Activated T-helper 1 cell treated with Interleukin-2 at 50 U/mL for 16 hours (primary cell): Measurements from ENCODE around the gene CHPT1.

Experiments
- DNase-seq: peaks from one replicate; pipeline ENCODE4 v3.0.0-alpha.2; 2020; ENCODE audit warnings: low read depth

CHPT1 gene

DNA sequence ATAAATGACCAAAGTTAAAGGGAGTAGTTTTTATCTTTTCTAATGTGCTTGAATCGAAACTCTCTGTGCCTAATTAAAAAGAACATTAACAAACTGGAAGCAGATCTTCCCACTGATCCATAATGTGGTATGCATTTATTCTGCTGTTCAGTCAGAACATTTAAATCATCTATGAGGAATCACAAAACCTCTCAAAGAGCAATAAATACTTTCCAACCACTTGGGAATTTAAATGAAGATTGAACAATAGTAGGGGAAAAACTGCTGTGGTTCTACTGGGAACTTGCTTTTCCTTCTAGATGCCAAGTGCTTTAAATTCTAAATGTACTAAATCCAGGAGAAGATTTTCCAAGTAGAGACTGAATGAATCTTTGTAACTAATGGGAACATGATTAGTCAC is 12.3 kb upstream of the CHPT1 start:
- no peak for DNase-seq

DNA sequence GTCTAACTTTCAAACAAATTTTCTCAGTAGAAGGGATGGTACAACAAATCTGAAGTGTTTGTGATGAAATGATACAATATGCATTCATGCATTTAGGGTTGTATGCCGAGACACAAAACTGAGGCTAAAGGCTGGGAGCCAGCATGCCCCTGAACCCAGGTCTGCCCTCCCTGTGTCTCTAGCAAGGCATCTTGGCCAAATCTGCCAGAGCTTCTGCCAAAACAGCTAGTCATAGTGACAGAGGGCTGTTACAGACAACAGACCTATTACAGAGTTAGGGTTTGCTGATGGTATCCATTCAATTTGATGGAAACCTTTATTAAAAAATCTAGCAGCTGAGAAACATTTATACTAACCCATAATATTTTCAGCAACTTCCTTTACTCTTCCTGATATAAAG is 11.3 kb upstream of the CHPT1 start:
- DNase-seq: no peak

DNA sequence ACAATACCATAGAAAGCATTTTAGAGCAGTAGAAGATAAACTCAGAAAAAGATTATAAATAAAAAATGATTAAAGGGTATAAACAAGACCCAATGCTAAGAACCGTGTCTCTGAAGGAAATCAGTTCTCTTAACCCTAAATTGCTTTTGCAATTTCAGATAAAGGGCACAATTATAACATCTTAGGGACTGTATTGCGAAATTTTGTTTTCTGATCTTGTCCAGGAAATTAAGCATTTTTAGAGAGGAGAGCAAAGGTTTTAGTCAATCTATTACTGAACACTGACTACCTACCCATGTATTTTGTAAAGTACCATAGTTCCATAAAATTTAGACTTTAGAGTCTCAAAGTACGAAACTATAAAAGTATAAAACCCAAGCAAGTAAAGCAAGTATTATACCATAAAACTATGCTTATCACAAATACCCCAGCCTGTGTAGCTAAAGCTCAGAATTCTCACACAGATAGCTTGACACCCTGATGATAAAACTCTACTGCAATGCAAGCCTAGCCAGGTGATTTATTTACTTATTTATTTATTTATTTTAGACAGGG is 6.8 kb upstream of the CHPT1 start:
- DNase-seq: no peak

DNA sequence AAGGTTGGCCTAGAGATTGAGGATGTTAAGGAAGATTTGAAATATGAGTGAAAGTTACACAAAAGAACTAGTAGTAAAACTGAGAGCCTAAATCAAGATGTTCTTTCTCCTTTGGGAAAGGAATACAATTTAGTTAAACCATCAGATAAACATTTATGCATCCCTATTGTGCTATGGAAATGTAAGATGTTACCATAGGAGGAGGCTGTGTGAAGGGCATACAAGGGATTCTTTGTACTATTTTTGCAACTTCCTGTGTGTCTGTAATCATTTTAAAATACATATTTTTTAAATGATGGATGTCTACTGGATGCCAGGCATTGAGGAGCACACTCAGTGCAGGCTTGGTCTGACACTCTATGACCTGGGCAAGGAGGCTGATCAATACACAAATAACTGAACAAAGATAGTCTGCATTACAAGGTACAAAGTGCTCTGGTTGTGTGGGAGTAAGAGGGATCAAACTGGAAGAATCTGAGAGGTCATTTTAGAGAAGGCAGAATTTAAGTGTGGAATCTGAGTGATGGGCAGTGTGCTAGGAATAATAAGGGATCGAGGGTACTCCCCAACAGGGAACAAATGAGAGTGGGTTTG is 5.8 kb upstream of the CHPT1 start:
- DNase-seq: no peak

DNA sequence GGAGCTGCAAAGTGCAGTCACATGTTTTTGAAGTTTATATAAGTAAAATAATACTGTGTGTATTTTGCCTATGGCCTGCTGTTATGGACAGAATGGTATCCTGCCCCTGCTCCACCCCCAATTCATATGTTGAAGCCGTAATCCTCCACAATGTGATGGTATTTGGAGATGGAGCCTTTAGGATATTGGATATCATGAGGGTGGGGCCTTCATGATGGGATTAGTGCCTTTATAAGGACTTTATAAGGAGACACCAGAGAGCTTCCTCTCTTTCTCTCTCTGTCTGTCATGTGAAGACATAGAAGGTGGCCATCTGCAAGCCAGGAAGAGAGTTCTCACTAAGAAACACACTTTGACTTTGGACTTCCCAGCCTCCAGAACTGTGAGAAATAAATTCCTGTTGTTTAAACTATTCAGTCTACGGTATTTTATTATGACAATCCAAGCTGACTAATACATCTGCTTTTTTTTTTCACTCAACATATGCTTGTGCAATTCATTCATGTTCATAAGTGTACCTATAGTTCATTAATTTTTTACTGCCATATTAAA is 3.1 kb upstream of the CHPT1 start:
- DNase-seq: no peak

DNA sequence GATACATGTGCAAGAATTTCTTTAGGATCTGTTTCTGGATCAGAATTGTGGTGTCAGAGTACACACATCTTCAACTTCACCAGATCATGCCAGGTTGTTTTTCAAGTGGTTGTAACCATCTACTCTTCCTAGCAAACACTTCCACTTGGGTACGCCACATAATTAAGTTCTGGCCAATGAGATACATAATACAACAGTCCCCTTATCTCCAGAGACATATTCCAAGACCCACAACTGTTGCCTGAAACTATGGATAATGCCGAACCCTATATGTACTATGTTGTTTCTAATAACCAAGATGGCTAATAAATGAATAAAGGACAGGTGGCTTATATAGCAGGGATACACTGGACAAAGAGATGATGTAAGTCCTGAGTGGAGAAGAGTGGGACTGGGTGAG is 2.5 kb upstream of the CHPT1 start:
- DNase-seq: no peak

DNA sequence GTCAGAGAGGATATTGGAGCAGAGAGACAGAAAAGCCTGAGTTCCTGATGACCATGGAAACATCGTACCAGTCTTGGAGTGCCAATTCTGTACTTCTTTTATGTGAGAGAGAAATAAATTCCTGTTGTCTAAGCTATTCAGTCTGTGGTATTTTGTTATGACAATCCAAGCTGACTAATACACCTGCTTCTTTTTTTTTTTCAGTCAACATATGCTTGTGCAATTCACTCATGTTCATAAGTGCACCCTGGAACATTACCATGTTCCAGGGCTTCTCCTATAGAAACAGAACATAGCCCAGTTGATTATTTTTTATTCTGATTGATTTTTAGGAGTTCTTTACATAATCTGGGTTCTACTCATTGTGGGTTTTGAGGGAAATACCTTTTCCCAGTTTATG is 1.7 kb upstream of the CHPT1 start:
- no peak for DNase-seq

DNA sequence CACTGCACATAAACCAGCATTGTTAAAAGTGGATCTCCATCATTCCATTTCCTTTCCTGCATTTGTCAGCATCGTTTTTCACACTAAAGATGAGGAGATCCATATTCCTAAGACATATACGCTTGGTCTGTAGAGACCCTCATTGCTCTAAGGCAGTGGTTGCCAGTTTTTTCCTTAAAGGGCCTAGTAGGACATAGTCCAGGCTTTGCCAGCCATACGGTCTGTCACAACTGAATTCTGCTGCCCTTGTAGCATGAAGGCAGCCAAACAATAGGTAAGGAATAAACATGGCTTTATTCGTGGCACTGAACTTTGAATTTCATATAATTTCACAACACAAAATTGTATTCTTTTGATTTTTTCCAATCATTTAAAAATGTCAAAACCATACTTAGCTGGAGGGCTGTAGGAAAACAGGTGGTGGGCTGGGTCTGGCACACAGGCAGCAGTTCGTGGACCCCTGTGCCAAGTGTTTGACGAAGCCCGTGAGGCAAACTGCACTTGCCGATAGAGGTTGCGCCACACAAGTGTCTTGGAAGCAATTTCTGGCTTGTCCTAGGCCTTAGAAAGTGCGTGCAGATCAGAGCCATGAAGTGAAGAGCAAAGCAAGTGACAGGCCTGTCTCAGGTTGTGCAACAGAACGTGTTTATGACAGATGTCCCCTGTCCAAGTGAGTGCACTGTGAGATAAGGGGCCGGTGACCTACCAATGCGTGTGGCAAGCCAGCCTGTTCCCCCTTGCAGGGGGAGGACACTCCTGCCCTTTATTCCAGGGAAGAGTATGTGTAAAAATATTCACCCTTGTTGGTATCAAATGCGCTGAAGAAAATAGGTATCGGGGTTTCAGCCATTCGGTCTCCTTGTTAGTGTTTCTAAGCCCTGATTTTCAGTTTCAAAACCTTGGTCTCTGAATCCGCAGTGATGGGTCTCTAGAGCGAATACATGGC is 916 bp upstream of the CHPT1 start:
- DNase-seq: no peak

DNA sequence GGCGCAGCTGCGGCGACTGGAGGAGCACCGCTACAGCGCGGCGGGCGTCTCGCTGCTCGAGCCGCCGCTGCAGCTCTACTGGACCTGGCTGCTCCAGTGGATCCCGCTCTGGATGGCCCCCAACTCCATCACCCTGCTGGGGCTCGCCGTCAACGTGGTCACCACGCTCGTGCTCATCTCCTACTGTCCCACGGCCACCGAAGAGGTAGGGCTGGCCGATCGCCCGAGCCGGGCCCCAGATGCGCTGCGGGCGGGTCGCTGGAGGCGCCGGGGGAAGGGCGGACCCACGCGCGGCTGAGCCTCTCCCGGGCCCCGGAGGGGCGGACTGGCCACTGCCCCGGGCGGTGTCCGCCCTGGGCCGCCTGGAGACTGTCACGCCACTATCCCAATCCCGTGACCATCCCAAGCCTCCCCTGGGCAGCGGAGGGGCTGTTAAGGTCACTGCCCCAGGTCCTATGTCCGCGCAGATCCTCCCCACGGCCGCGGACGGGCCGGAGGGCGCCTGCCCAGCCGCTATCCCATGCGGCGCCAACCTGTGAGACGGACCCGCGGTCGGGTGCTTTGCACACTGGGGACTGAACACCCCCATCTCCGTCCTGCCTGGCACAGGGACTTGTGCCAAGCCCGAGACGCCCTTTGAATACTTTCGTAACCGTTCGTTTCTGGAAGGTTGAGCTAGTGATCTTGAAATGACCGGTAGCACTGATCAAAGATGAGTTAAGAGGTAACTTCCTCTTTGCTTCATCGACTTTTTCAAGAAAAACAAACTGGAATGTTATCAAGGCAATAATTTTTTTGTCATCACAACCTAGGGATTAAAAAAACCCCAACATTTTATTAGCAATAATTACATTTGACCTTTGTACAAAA is 725 bp downstream of the CHPT1 start:
- DNase-seq: no peak

DNA sequence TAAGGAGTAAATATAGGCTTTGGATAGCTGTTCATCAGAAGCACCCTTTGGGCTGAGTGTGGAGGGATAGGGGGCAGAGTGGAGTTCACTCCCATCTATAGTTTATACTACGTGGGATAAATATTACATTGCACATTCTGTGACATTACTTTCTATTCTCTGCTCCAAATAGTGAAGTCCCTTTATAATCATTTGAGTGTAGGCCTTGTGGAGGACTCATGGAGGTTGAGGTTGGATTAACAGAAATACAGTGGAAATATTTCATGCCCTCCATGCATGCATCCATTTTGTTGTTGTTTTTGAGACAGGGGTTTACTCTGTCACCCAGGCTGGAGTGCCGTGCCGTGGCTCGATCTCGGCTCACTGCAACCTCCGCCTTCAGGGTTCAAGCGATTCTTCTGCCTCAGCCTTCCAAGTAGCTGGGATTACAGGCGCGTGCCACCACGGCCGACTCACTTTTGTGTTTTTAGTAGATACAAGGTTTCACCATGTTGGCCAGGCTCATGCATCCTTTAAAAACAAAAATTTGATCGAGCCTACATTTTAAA is 1.4 kb downstream of the CHPT1 start:
- no peak for DNase-seq

DNA sequence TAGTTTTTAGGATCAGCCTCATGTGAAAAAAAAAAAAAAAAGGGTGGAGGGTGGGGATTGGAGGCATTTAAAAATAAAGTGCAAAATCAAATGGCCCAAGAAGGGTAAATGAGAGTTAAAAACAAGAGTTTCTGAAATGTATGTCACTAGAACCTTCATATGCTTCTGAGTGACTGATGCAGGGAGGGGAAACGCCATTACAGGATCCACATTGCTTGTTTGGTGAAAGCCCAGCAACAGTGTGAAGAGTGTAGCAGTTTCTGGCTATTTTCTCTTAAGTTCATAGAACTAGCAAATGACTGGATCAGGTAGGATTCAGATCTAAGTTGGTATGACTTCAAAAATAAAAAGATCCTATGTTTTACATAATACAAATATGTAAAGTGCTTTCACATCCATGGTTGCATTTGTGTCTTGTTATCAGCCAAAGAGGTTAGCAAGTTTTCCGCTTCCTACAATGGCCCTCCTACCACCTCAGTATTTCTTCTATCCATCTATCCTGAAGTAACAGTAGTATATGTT is 2.9 kb downstream of the CHPT1 start:
- DNase-seq: no peak

DNA sequence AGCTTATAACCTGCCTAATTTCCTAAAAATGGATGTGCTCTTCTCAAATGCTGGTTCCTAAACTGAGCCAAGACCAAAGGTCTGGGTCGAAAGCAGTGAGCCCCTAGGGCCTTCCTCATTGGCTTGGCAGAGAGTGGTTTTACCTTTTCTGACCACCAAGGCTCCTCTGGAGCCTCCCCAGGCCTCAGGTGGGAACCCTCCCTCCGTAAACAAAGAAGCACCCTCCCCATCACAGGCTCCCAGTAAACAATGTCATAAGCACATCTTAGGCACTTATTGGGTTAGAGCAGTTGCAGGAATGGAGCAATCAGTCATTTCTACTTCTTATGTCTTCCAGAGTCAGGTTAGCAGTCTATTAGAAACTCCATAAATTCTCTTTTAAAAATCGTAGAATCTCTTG is 6.0 kb downstream of the CHPT1 start:
- DNase-seq: no peak

DNA sequence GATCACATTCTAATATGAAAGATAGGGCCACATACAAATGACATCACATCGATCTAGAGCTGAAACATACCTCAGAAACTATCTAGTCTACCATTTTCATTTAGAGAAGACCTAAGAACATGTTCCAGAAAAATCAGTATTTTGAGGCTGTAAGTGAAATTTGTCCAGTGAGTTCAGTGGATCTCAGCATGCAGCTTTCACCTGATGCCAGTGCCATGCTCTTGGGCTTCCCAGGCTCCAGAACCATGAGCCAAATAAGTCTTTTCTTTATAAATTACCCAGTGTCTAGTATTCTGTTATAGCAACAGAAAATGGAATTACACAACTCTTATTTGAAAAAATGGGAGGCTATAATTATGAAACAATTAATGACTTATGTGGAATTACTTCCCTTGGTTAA is 9.0 kb downstream of the CHPT1 start:
- DNase-seq: no peak

DNA sequence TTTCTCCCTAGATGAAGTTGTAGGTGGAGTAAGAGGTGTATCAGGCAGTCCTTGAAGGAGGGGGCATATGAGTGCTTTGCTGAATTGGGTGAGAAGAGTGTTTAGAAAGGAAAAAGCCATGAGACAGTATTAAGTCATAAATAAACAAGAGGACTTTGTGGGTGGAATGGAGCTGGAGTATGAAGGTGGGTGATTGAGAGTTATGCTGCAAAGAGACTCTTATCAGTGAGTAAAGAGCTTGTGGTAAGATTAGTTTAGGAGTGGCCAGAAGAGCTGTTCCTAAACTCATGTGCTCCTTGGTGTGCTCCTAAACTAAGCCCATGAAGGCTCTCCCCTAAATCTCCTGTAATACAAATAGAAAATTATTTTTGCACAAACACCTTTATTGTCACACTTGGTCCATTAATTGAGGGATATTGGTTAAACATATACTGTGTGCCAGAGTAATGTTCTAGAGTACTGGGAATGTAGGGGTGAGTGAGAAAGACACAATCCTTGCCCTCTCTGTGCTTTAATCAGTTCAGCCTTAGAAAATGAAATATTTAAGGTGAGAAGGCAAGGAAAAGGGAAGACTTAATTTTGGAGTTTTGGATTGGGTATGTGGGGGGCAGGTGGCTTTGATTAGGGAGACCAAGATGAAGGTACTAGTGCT is 9.8 kb downstream of the CHPT1 start:
- no peak for DNase-seq

DNA sequence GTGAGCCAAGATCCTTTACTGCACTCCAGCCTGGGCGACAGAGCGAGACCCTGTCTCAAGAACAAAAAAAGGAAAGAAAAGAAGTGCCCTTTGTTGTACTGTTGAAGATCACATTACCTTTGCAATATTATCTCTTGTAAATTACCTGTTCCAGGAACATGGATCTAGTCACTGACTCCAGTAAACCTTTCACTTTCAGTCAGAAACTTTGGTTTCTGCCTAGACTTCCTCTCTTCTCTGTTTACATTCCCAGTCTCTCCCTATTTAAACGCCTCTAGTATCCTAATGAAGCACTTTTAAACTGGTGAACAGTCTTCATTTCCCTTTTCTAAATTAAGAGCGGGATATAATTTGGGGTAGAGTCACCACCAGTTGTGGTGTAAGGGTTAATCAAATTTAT is 12.8 kb downstream of the CHPT1 start:
- no peak for DNase-seq

DNA sequence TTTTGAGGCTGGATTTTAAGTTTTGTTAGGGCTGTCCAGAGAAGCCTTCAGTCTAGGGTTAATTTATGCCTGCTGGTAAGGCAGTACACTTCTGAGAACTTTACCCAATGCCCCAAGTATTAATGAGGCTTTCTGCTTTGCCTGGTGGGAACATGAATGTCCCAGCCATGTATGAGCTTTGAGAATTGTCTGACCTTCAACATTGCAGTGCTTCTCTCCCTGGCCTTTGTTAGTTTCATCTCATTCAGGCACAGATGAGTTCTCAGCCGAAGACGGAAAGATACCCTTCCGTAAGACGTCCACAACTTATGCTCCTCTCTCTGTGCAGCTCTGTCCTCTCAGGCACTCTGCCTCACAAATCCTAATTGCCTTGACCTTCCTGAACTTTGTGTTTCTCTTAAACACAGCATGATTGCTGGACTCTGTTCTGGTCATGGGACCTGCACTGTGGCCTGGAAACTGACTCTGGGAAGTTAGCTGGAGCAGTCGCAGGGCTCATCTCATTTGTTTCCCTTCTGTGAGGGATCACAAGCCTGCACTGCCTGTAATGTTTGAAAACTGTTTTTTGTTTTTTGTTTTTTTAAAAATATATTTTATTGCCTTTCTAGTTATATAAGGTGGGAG is 15.7 kb downstream of the CHPT1 start:
- DNase-seq: no peak

DNA sequence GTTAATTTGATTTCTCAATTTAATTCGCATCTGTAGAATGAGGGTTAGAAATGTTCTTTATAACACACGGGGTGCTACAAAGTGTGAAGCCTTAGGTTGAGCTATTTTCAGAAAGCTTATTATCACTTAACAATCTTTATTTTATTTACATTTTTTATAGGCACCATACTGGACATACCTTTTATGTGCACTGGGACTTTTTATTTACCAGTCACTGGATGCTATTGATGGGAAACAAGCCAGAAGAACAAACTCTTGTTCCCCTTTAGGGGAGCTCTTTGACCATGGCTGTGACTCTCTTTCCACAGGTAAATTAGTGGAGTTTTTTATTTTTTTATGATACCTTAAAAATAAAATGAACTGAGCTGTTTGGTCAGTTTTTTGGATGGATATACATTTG is 16.5 kb downstream of the CHPT1 start:
- DNase-seq: no peak

DNA sequence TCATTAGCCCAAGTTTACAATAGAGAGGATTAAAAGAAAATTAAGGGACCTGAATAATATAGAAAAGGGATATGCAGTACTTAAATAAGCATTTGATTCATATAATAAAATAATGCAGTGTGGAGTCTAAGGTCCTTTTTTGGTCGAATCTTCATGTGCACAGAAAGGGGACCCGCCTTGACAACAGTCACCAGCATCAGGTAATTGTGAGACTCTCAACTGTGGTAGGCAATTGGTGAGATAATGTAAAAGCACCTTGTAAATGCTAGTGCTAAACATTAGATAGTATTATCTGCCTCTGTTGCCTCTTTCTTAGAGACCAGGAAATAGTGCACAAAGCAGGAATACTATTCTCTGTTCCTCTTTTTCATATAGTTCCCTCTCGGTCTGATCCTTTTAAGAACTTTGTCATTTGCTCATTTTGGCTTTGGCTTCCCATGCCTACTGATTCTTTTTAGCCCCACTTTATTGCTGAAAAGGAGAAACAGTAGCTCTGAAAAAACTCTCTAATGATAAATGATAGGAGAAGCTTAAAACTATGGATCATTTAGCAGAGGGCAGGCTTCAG is 17.5 kb downstream of the CHPT1 start:
- no peak for DNase-seq

DNA sequence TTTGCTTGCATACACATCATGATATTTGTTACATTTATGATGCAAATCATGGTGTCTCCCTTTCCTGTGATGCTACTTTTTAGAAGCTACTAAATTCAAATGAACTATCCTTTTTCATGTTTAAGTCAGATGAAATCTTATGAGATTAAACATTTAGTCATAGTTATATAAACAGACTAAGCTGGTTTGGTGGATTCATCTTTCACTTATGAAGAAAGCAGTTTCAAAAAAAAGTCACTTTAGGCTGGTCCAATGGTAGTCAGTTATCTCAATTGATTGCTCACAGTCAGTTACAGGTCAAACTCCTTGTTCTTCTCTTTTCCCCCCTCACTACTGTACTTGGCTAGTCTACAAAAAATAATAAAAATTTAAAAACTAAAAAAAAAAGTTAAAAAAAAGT is 22.1 kb downstream of the CHPT1 start:
- DNase-seq: no peak

DNA sequence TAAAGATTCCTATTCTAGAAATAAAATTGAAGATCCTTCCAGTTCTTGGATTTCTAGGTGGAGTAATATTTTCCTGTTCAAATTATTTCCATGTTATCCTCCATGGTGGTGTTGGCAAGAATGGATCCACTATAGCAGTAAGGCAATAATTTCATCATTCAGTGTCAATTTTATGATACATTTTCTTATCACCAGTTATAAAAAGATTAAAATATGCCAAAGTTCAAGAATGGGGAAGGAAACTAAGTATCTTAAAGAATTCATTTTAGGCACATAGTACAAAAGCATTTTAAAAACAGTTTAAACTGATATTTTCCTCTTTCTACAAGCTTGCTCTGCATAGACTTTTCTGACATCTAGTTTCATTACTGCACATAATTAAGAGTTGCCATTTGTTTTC is 22.7 kb downstream of the CHPT1 start:
- DNase-seq: no peak
